Gastroesophageal sphincter (tissue), 4 donors: ENCODE results near the gene LSS. TPM values are rescaled to one million over a fixed set of nuclear protein-coding genes. Genes with fewer than 3 reads are reported as not detected.

Experiments used
- ATAC-seq: fragments of 150-250 bp; one replicate; pipeline ENCODE4 v1.9.1; 2016; ENCODE audit warnings: mild to moderate bottlenecking, moderate library complexity
- H3K27ac ChIP-seq, 4 donors: fragments of 200-600 bp; sonication (generic) in 3 of 4; 1 replicate in 3 of 4; 2 replicates in 1 of 4; pipeline ENCODE4 v1.5.1; 2016 to 2019
- H3K27me3 ChIP-seq: fragments of 200-600 bp; sonication (generic); one replicate; pipeline ENCODE4 v1.5.1; 2019
- H3K36me3 ChIP-seq, 2 donors: fragments of 200-600 bp; sonication (generic); one replicate each; pipeline ENCODE4 v1.5.1; 2019; ENCODE audit warnings: control low read depth in 1 of 2
- H3K4me1 ChIP-seq, 3 donors: fragments of 200-600 bp; sonication (generic); 1 replicate in 2 of 3; 2 replicates in 1 of 3; pipeline ENCODE4 v1.5.1; 2016 to 2019; ENCODE audit warnings: control low read depth in 2 of 3
- H3K4me3 ChIP-seq, 2 donors: fragments of 200-600 bp; sonication (generic); one replicate each; pipeline ENCODE4 v1.5.1; 2019; ENCODE audit warnings: mild to moderate bottlenecking in 1 of 2, moderate library complexity in 1 of 2
- H3K9me3 ChIP-seq, 3 donors: fragments of 200-600 bp; sonication (generic); one replicate each; pipeline ENCODE4 v1.5.1; 2017 to 2019; ENCODE audit warnings: control low read depth in 2 of 3
- CTCF ChIP-seq, 4 experiments: fragments of 200-600 bp in 2 of 4; fragments of 450-650 bp in 2 of 4; sonication (generic) in 1 of 4; IDR thresholded peaks; one replicate each; pipeline ENCODE4 v1.5.1; 2017 to 2019; ENCODE audit warnings: antibody characterized with exemption in 4 of 4, mild to moderate bottlenecking in 2 of 4, moderate library complexity in 2 of 4
- EP300 ChIP-seq: sonication (generic); formaldehyde crosslinking; IDR thresholded peaks from one replicate; pipeline ENCODE4 v1.6.1; 2017; ENCODE audit warnings: antibody characterized with exemption, mild to moderate bottlenecking
- POLR2A ChIP-seq, 2 donors: fragments of 450-650 bp; IDR thresholded peaks; one replicate each; pipeline ENCODE4 v1.6.1; 2017; ENCODE audit warnings: antibody characterized with exemption in 2 of 2, mild to moderate bottlenecking in 2 of 2, moderate library complexity in 1 of 2
- POLR2AphosphoS5 ChIP-seq: sonication (generic); formaldehyde crosslinking; IDR thresholded peaks from one replicate; pipeline ENCODE4 v1.6.1; 2017; ENCODE audit warnings: antibody characterized with exemption
- WGBS, 2 donors: methylation state at CpG; one replicate each; pipeline ENCODE4 v1.1.5; 2018; ENCODE audit warnings: low coverage in 1 of 2; 5-methylcytosine and 5-hydroxymethylcytosine counted together
- total RNA-seq, 4 donors: library from RNA; depleted of rRNA; stranded (reverse); fragments of >200 nt; gene quantifications; one replicate each; pipeline ENCODE4 v1.1.0, GENCODE V29; 2016

Gene LSS
- total RNA-seq, 4 donors from 2014 or later = 57.7 to 104 (median 85.7) TPM

DNA sequence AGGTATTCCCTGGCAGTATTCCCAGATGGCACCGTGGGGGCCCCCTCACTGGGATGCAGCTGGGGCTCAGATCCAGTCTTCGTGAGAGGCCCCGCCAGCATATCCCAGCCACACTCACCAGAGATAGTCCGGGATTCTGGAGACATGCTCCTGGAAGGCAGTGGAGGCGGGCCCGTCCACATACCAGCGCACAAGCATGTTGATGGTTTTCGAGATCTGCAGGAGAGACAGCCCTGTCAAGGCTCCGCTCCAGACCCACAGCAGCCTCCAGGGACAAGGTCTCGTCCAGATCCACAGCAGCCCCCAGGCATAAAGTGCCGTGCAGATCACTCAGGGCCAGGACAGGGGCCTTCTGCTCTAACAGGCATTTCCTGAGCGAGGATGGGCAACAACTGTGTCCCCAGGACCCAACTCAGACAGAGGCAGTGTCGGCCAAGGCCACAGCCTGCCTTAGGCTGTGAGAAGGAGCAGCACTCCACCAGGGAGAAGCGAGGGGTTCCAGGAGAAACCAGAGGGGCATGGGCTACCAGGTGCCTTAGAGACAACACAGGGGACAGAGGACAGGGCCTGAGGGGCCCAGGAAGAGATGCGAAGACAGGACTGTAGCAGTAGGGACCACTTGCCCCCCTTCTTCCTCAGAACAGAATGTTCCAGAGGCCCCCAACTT lies 14.8 kb downstream of the LSS start:
- H3K4me1 ChIP-seq = no peaks in the 10 kb centered on the region
- no peak overlapping the region for H3K27ac ChIP-seq
- no peaks in the 10 kb centered on the region for H3K9me3 ChIP-seq
- H3K36me3 ChIP-seq = peaks cover 0 to 96% of the 10 kb centered on the region in 2 donors
- ATAC-seq = no peak
- TF ChIP-seq POLR2A (IDR thresholded peaks at IDR 0.05) (no peak), POLR2AphosphoS5 (no peak), EP300 (no peak), CTCF (IDR thresholded peaks at IDR 0.05) (no peak)
- no peak overlapping the region for H3K4me3 ChIP-seq
- no peaks in the 10 kb centered on the region for H3K27me3 ChIP-seq
- WGBS, 2 donors = 100% methylated on average over 1 of the region's 15 CpGs; no CpG with 5 or more reads in 1 of the 2 donors

DNA sequence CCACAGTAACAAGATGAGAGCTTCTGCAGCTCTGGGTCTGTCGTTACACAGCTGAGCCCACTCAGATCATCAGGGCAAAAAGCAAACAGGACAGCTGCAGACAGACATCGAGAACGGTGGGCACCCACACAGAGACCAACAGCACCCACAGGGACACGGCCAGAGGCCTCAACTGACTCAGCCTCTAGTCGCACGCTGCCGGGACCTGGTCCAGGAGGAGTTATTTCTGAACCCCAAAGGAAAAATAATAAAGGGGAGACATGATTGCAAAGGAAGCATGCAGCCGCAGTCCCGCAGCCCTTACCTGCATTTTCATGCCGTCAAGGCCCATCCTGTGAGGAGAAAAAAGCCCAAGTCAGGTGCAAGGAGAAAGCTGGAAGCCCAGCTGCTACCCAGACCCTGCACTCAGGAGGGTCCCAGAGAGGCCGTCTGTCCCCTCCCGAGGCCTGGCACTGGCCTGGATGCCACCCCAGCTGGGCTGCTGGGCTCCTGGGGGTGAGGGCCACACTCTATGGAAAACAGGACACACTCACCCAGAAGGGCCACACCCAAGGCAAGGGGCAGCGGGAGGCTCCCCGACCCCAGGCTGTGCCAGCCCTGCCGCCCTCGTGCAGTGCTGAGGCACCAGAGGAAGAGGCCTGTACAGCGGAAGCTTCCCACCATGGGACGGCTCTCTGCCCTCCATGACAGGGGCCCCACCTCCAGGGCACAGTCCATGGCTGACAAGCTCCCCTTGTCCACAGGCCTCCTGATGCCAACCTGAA lies 15.7 kb downstream of the LSS start:
- no peaks in the 10 kb centered on the region for H3K27me3 ChIP-seq

GRCh38 chr21:46211786-46212720 lies 16.5 kb downstream of the LSS start:
- H3K36me3 ChIP-seq = peaks cover 0 to 100% of the 10 kb centered on the region in 2 donors

More for the DNA sequence above, 15.7 kb downstream of the LSS start:
- Histone ChIP-seq H3K9me3 (no peaks in the 10 kb centered on the region), H3K36me3 (peaks cover 0 to 100% of the 10 kb centered on the region in 2 donors), H3K4me3 (no peak overlapping the region), H3K27ac (no peak overlapping the region), H3K4me1 (no peaks in the 10 kb centered on the region)
- WGBS, 2 donors = 82 to 91% methylated on average over 5 to 9 of the region's 18 CpGs
- no peak for ATAC-seq
- TF ChIP-seq POLR2AphosphoS5 (no peak), CTCF (IDR thresholded peaks at IDR 0.05) (no peak), EP300 (no peak), POLR2A (IDR thresholded peaks at IDR 0.05) (no peak)

GRCh38 chr21:46211376-46211775 lies 17.2 kb downstream of the LSS start:
- no peaks in the 10 kb centered on the region for H3K4me1 ChIP-seq
- H3K4me3 ChIP-seq = no peak overlapping the region
- TF ChIP-seq CTCF (IDR thresholded peaks at IDR 0.05) (no peak), EP300 (no peak), POLR2AphosphoS5 (no peak), POLR2A (IDR thresholded peaks at IDR 0.05) (no peak)
- H3K36me3 ChIP-seq = peaks cover 0 to 100% of the 10 kb centered on the region in 2 donors
- no peak for ATAC-seq
- 77% methylated on average over 3 of the region's 7 CpGs; no CpG with 5 or more reads in 1 of the 2 donors for WGBS, 2 donors
- no peak overlapping the region for H3K27ac ChIP-seq
- H3K27me3 ChIP-seq = no peaks in the 10 kb centered on the region
- no peaks in the 10 kb centered on the region for H3K9me3 ChIP-seq

More at GRCh38 chr21:46211786-46212720, 16.5 kb downstream of the LSS start:
- Histone ChIP-seq H3K27me3 (no peaks in the 10 kb centered on the region), H3K27ac (no peak overlapping the region), H3K4me1 (no peaks in the 10 kb centered on the region), H3K4me3 (no peak overlapping the region), H3K9me3 (no peaks in the 10 kb centered on the region)
- WGBS, 2 donors = 47 to 68% methylated on average over 2 to 8 of the region's 23 CpGs
- no peak for ATAC-seq
- TF ChIP-seq EP300 = no peak
- TF ChIP-seq POLR2A (IDR thresholded peaks at IDR 0.05) = no peak
- TF ChIP-seq POLR2AphosphoS5 = no peak
- no peak for TF ChIP-seq CTCF (IDR thresholded peaks at IDR 0.05)
